GM19025 (cell line): Measurements from ENCODE around the gene MILR1.
"Not testable (repeated sequence)": the region's sequence is repeated elsewhere in the genome, so short reads cannot be mapped to it uniquely, and the experiment has no call there.

Source experiments
- ATAC-seq: cut with Tn5 transposase; IDR thresholded peaks from one replicate; pipeline ENCODE4 v1.9.1; 2021; ENCODE audit warnings: mild to moderate bottlenecking, low read depth, moderate library complexity; ENCODE audit not compliant: unreplicated experiment

The MILR1 gene

GRCh38 chr17:64425191-64425590, 23.7 kb upstream of the MILR1 start:
- ATAC-seq, result no peak

GRCh38 chr17:64426596-64426995, 22.3 kb upstream of the MILR1 start:
- ATAC-seq, result no peak

- no peak for ATAC-seq
Observed at GRCh38 chr17:64428406-64428805, 20.5 kb upstream of the MILR1 start.

- not testable (repeated sequence) for ATAC-seq
Observed at GRCh38 chr17:64430036-64430435, 18.9 kb upstream of the MILR1 start.

GRCh38 chr17:64431534-64431933, 17.4 kb upstream of the MILR1 start:
- ATAC-seq, result no peak

- ATAC-seq, result no peak
Observed at GRCh38 chr17:64437944-64438525, 10.9 kb upstream of the MILR1 start.

GRCh38 chr17:64439521-64439920, 9.4 kb upstream of the MILR1 start:
- ATAC-seq, result not testable (repeated sequence)

- ATAC-seq, result no peak
Observed at GRCh38 chr17:64439956-64440355, 9.0 kb upstream of the MILR1 start.

GRCh38 chr17:64441772-64442540, 7.0 kb upstream of the MILR1 start:
- no peak for ATAC-seq

- no peak for ATAC-seq
Observed at GRCh38 chr17:64442541-64442971, 6.4 kb upstream of the MILR1 start.

GRCh38 chr17:64443086-64443760, 5.7 kb upstream of the MILR1 start:
- no peak for ATAC-seq

GRCh38 chr17:64447526-64447925, 1.4 kb upstream of the MILR1 start:
- ATAC-seq, result no peak

- no peak for ATAC-seq
Observed at GRCh38 chr17:64449545-64449944, 630 bp downstream of the MILR1 start.

- no peak for ATAC-seq
Observed at GRCh38 chr17:64455993-64456885, 7.3 kb downstream of the MILR1 start.

- ATAC-seq, result no peak
Observed at GRCh38 chr17:64457156-64457555, 8.2 kb downstream of the MILR1 start.

GRCh38 chr17:64458756-64459155, 9.8 kb downstream of the MILR1 start:
- no peak for ATAC-seq

GRCh38 chr17:64459284-64459747, 10.4 kb downstream of the MILR1 start:
- ATAC-seq, result no peak

GRCh38 chr17:64459818-64460217, 10.9 kb downstream of the MILR1 start:
- ATAC-seq, result not testable (repeated sequence)

- ATAC-seq, result no peak
Observed at GRCh38 chr17:64460955-64461354, 12.0 kb downstream of the MILR1 start.

- no peak for ATAC-seq
Observed at GRCh38 chr17:64461788-64462187, 12.9 kb downstream of the MILR1 start.
